Prostate gland (tissue), 2 donors: ENCODE measurements around the gene AGER. TPM values are rescaled to one million over a fixed set of nuclear protein-coding genes. Genes with fewer than 3 reads are reported as not detected.
A peak's percentile ranks its signal among the peaks of the same experiment; 100 is the strongest.

ENCODE experiments used
- DNase-seq: peaks from one replicate; pipeline ENCODE4 v3.0.0-alpha.2; 2019; ENCODE audit warnings: low spot score
- H3K27ac ChIP-seq, 2 donors: fragments of 200-600 bp; sonication (generic); 2 replicates each; pipeline ENCODE4 v1.5.1; 2017 to 2019
- H3K27me3 ChIP-seq: fragments of 200-600 bp; sonication (generic); replicated peaks from 2 replicates; pipeline ENCODE4 v1.5.1; 2019; ENCODE audit not compliant: insufficient read depth
- H3K36me3 ChIP-seq, 2 donors: fragments of 200-600 bp; sonication (generic); 1 replicate in 1 of 2; 2 replicates in 1 of 2; pipeline versions ENCODE4 v1.5.1 to v1.8.1; 2017 to 2019
- H3K4me1 ChIP-seq: fragments of 200-600 bp; sonication (generic); replicated peaks from 2 replicates; pipeline ENCODE4 v1.5.1; 2019
- H3K4me3 ChIP-seq, 2 donors: fragments of 200-600 bp; sonication (generic); 2 replicates each; pipeline ENCODE4 v1.5.1; 2017 to 2019
- H3K9me3 ChIP-seq: fragments of 200-600 bp; sonication (generic); 2 replicates; pipeline ENCODE4 v1.5.1; 2017
- POLR2A ChIP-seq: fragments of 450-650 bp; IDR thresholded peaks from one replicate; pipeline ENCODE4 v1.6.1; 2016; ENCODE audit warnings: antibody characterized with exemption, mild to moderate bottlenecking
- POLR2AphosphoS5 ChIP-seq: sonication (generic); formaldehyde crosslinking; IDR thresholded peaks from one replicate; pipeline ENCODE4 v1.6.1; 2017; ENCODE audit warnings: antibody characterized with exemption
- WGBS: methylation state at CpG from one replicate; pipeline ENCODE4 v1.1.5; 2018; 5-methylcytosine and 5-hydroxymethylcytosine counted together
- intact Hi-C: fragments of 100-400 bp; cut with DNase I; formaldehyde crosslinking; loops from one replicate; pipeline ENCODE4 v1.14.2; 2022
- total RNA-seq, 2 donors: library from RNA; depleted of rRNA; stranded (reverse); fragments of >200 nt; gene quantifications; one replicate each; pipeline ENCODE4 v1.1.0, GENCODE V29; 2016
- TF ChIP-seq, protein P1 (sequence below), 4 experiments: fragments of 200-600 bp in 2 of 4; fragments of 450-650 bp in 2 of 4; sonication (generic) in 2 of 4; IDR thresholded peaks; 1 replicate in 3 of 4; 2 replicates in 1 of 4; pipeline ENCODE4 v1.5.1; 2016 to 2019; ENCODE audit warnings: antibody characterized with exemption in 4 of 4, mild to moderate bottlenecking in 2 of 4, moderate library complexity in 2 of 4

AGER gene
- total RNA-seq, 2 donors from 2014 or later: 3.3 to 3.8 TPM

DNA sequence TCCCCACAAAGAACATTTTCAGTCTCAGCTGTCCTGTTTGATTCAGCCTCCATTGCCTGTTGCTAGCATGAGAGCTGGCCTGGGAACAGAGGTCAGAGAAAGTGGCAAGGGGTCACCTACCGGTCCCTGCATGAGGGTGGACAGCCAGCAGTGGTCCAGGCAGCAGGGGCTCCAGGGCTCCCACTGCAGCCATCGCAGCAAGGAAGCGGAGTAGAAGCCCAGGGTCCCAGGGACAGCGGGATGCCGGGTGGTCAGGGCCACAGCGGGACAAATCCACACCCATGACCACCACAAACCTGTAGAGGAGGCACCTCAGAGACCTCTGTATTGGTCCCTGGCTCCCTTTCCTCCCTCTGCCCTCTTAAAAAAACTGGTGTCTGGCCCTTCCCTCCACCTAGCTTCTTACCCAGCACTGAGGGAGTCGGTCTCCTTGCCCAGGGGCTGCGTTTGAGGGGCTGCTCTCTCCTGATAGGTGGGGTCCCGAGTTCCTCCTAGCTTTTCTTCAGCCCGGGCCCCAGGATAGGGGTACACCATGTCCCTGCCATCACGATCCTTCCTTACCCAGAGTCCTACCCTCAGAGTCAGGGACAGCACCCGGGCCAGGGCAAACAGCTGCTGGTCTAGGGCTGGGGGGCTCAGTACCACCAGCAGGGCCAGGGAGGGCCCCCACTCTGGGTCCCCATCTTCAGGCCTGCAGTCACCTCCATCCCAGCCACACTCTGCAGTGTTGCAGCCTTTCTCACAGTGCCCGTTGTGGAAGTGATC, 16.8 kb upstream of the AGER start:
- TF ChIP-seq POLR2A (no peak), POLR2AphosphoS5 (no peak)
- TF ChIP-seq, protein P1, sequence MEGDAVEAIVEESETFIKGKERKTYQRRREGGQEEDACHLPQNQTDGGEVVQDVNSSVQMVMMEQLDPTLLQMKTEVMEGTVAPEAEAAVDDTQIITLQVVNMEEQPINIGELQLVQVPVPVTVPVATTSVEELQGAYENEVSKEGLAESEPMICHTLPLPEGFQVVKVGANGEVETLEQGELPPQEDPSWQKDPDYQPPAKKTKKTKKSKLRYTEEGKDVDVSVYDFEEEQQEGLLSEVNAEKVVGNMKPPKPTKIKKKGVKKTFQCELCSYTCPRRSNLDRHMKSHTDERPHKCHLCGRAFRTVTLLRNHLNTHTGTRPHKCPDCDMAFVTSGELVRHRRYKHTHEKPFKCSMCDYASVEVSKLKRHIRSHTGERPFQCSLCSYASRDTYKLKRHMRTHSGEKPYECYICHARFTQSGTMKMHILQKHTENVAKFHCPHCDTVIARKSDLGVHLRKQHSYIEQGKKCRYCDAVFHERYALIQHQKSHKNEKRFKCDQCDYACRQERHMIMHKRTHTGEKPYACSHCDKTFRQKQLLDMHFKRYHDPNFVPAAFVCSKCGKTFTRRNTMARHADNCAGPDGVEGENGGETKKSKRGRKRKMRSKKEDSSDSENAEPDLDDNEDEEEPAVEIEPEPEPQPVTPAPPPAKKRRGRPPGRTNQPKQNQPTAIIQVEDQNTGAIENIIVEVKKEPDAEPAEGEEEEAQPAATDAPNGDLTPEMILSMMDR (IDR thresholded peaks at IDR 0.05): no peak
- no peaks in the 10 kb centered on the region for H3K4me1 ChIP-seq
- H3K27me3 ChIP-seq: no peaks in the 10 kb centered on the region
- no peaks in the 10 kb centered on the region for H3K36me3 ChIP-seq
- H3K27ac ChIP-seq: no peak overlapping the region
- DNase-seq: no peak
- no peaks in the 10 kb centered on the region for H3K9me3 ChIP-seq
- 92% methylated on average over 13 of the region's 13 CpGs for WGBS
- no peak overlapping the region for H3K4me3 ChIP-seq
- intact Hi-C loops: no loop called here

DNA sequence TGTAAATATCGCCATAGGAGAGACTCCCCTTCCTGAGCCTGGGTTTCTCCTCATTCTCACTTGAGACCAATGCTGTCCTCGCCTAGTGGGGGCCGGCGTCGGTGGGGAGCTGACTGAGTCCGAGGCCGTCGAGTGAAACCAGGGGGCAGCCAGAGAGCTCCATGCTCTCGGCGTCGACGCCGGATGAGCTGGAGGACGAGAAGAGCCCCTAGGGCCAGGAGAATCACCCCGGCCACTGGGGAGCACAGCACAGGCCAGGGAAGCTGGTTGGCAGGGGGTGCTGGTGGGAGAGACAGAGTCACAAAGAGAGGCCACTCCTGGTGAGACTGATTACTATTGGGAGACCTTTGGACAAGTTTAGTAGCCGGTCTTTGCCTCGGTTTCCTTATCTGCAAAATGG, 14.8 kb upstream of the AGER start:
- H3K27me3 ChIP-seq: no peaks in the 10 kb centered on the region
- H3K36me3 ChIP-seq: no peaks in the 10 kb centered on the region
- H3K9me3 ChIP-seq: no peaks in the 10 kb centered on the region
- WGBS: 90% methylated on average over 17 of the region's 17 CpGs
- no peak overlapping the region for H3K27ac ChIP-seq
- DNase-seq: no peak
- H3K4me1 ChIP-seq: no peaks in the 10 kb centered on the region
- intact Hi-C loops: loop anchor here (5.0 kb wide), 1 partner anchor 773 kb away; no protein-coding TSS in a partner anchor
- H3K4me3 ChIP-seq: no peak overlapping the region
- TF ChIP-seq POLR2AphosphoS5: no peak
- TF ChIP-seq, protein P1 (IDR thresholded peaks at IDR 0.05): no peak
- TF ChIP-seq POLR2A: no peak

DNA sequence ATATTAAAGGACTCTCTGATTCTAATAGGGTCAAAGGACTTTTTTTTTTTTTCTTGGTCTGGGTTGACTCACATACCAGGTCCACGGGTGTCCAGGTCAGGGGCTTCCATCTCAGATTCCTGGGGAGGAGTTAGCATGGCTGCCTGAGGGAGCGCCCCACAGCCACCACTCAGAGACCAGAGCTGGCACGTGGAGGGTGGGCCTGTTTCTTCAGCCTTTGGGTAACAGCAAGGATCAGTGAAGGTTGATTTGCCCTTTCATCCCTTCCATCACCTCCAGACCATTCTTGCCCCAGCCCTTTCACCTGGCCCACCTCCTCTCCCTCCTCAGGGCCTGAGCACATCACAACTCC, 14.3 kb upstream of the AGER start:
- no peak for DNase-seq
- intact Hi-C loops: loop anchor here (5.0 kb wide), 1 partner anchor 774 kb away; no protein-coding TSS in a partner anchor
- Histone ChIP-seq H3K4me1 (no peaks in the 10 kb centered on the region), H3K4me3 (no peak overlapping the region), H3K27ac (no peak overlapping the region), H3K9me3 (no peaks in the 10 kb centered on the region), H3K27me3 (no peaks in the 10 kb centered on the region), H3K36me3 (no peaks in the 10 kb centered on the region)
- TF ChIP-seq POLR2A (no peak), POLR2AphosphoS5 (no peak)
- TF ChIP-seq, protein P1 (IDR thresholded peaks at IDR 0.05): no peak
- WGBS: 71% methylated on average over 3 of the region's 3 CpGs

DNA sequence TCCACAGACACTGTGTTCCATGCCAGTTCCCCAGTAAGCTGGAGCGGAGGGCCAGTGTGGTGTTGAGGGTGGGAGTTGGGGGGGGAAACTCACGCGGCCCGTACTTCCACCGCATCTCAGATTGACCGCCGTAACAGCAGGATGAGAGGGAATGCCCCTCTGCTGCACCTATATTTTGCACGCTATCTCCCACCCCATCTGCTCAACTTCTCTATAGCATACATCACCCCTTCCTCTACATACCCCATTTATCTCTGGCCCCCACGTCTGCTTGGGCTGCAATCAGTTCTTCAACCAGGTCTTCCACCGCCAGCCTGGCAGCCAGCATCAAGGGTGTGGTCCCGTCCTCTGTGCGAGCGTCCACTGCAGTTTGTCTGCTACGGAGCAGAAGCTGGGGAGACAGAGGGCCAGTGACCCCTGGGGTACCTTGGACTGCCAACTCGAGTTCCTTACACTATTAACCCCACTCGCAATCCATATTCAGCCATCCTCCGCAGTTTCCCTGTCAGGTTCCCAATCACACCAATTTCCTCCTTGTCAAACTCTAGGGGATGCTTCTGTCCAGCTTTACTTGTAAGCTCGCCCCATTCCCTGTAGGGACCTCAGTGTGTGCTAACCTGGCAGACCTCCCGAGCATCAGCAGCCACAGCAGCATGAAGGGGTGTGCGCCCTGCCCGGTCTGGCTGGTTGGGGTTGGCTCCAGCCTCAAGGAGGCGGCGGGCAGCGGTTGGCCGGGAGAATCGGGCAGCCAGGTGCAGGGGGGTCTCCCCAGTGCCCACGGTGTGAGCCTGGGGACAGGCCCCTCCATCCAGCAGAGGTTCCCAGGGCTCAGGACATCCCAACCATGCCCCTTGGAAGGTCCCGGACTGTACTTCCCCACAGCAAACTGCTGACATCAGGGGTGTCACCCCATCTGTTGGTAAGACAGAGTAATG, 12.9 kb upstream of the AGER start:
- Histone ChIP-seq H3K4me3 (peak overlapping the region; percentile 57 to 63), H3K9me3 (no peaks in the 10 kb centered on the region), H3K4me1 (no peaks in the 10 kb centered on the region), H3K27me3 (no peaks in the 10 kb centered on the region), H3K36me3 (no peaks in the 10 kb centered on the region), H3K27ac (peak overlapping the region; percentile 99)
- TF ChIP-seq POLR2A (peak; percentile 12), POLR2AphosphoS5 (no peak)
- no peak for DNase-seq
- intact Hi-C loops: loop anchor here (5.0 kb wide), 1 partner anchor 775 kb away; no protein-coding TSS in a partner anchor
- WGBS: 22% methylated on average over 28 of the region's 28 CpGs

DNA sequence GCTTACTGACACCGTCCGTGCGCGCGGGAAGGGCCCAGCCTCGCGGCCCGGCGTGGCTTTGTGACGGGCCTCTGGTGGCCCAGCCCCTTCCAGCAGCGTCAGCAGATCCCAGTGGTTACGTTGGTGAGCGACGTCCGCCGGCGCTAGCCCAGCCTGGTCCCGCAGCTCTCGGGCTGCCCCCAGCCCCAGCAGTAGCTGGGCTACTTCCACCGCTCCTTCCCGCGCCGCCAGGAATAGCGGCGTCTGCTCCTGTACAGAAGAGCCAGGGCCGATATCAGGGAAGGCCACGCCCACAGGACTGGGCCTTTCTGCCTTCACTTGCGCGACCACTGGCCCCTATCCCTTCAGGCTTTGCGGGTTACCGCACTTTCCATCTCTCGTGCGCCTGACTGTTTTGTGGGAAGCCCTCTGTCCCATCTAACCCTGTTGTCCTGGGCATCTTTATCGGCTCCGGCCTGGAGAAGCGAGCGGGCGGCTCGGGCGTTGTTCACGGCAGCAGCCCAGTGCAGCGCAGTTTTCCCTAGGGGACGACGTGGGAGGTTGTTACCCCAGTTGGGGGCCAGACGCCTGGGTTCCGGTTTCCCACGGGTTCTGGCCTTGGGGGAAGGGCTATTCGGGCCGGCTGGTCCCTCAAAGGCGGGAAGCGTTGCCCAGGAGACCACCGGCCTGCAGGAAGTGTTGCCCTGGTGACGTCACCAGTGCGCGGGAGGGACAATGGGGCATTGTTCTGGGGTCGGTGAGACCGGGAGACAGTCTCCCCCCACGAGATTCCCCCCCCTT, 12.0 kb upstream of the AGER start:
- 0% methylated on average over 57 of the region's 58 CpGs for WGBS
- H3K4me1 ChIP-seq: no peaks in the 10 kb centered on the region
- intact Hi-C loops: loop anchor here (2.0 to 5.0 kb wide), 2 partner anchors 77 to 776 kb away; no protein-coding TSS in a partner anchor

More for the DNA sequence above, 12.0 kb upstream of the AGER start:
- Histone ChIP-seq H3K4me3 (peak overlapping the region; percentile 57 to 63), H3K9me3 (no peaks in the 10 kb centered on the region), H3K27me3 (no peaks in the 10 kb centered on the region), H3K27ac (peak overlapping the region; percentile 99), H3K36me3 (no peaks in the 10 kb centered on the region)
- DNase-seq: peak; percentile 80
- peak; percentile 98 for TF ChIP-seq POLR2A
- no peak for TF ChIP-seq POLR2AphosphoS5
- TF ChIP-seq, protein P1 (IDR thresholded peaks at IDR 0.05): peak in 1 of 4 experiments; percentile 1
